GM19240 (cell line): ENCODE measurements around the gene IFNE.
"Not testable (repeated sequence)": the region's sequence is repeated elsewhere in the genome, so short reads cannot be mapped to it uniquely, and the experiment has no call there.

Experiments
- DNase-seq: peaks from one replicate; pipeline ENCODE4 v3.0.0; 2011; ENCODE audit warnings: low spot score; ENCODE audit not compliant: insufficient read length

The IFNE gene

GRCh38 chr9:21499912-21500311 lies 17.8 kb upstream of the IFNE start:
- DNase-seq, result no peak

- DNase-seq, result no peak
Observed at GRCh38 chr9:21491756-21492155, 9.6 kb upstream of the IFNE start.

DNA sequence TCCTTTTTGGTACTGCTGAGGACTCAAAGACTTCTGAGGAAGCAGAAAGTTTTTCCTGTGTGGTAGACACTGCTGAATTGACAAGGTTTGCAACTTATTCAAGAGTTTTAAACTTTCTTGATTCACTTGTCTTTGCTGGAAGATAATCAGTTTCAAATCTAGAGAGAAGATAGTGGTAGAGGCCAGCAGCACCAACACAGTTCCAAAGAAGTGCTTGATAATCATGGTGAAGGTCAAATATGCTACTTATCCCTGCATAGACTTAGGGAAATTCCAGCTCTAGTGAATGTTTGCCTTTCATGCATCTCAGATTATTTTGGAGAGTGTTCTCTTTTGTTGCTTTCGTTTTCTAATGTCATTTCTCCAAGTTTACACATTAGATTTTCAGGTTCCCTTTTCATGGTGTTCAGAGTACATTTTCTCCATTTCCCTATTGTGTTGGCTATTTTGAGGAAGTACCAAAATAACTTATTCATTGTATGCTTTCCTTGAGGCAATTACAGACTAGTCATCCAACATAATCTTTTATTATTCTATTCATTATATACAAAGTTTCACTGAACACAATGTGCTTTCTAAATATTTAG lies 550 bp downstream of the IFNE start:
- DNase-seq, result no peak

DNA sequence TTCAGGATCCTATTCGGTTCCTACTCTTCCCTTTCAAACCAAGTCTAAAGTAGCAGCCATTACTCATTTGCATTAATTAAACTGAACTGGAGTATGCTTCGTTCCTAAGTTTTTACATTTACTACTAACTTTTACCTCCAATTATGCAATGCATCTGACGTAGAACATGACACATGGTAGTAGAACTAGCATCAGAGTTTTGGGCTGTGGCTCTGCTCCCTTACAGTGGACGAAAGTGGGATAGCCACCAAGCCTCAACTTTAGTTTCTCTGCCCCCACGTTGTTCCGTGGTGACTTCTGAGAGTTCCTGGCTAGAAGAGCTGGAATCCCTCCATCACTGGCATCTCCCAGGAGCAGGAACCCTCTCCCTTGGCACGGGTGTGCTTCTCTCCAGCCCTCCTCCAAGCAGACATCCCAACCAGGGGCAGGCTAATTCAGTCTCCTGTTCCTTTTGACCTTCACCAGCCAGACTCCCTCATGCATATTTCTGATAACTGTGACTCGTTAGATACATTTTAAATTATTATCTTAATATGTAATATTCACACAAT lies 2.9 kb downstream of the IFNE start:
- DNase-seq, result no peak

- DNase-seq, result no peak
Observed at GRCh38 chr9:21477466-21477865, 4.6 kb downstream of the IFNE start.

DNA sequence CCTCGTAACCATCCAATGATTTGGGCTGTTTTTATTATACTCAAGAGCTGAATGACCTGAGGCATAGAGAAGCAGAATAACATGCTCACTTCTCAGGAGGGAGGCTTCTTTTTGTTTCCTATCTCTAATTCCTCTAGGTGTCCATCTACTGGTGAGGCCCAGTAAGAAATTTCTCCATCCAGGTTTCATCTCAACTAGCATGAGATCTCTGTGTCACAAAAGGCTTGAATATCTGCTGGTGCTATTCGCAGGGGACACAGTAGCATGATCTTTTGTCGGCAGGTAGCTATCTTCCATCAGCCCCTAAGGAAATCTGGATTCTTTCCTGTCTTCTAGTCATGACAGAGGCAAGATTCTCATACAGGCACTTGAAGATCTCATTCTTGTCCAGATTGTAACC lies 8.9 kb downstream of the IFNE start:
- no peak for DNase-seq

DNA sequence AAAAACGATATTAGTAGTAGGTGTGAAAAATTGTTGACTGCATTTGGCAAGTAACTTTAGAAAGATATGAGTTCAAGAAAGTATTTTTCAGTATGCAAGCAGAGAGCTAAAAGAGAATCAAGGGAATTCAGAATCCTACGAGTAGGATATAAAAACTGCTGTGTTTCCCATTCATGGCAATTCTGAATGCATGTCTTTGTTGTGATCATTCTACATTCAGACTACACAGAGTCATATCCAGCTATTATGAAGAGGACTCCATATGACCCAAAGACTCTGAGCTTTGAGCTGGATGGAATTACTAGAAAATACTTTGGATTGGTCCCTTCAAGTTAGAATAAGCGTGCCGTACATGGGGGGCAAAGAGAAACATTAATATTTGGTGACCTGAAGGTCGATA lies 12.0 kb downstream of the IFNE start:
- no peak for DNase-seq

GRCh38 chr9:21465859-21466518 lies 16.1 kb downstream of the IFNE start:
- DNase-seq, result peak; percentile 10

DNA sequence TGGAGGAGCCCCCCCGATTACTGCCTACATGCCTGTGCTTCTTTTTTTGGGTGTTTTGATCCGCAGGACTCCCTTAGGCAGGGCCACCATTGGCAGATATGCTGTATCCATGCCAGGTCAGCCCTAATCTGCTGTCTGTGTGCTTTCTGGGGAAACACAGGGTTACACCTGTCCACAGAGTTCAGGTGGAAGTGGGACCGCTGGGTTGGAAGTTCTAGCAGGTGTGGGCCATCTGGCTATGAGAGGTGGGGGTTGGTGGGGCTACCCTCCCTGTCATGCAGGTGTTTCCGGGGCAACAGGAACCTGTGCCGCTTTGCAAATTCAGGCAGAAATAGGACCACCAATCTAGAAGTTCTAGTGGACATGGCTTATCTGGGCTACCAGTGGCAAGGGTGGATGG lies 17.0 kb downstream of the IFNE start:
- DNase-seq, result no peak

DNA sequence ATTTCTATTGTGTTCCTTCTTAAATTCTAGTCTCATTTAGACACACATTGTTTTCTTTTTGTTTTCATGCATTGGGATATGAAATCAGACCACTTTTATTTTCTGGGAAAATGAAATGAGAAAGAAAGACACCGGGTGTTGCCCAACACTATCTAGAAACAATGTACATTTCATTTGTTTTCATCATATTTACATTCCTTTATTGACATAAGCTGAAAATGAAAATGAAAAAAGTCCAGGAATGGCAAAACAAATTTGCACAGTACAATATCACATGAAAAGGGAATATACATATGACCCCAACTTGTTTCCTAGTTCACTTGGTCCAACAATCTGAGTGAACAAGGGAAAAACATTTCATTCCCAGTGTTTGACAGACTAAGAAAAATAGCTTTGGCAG lies 20.7 kb downstream of the IFNE start:
- no peak for DNase-seq

DNA sequence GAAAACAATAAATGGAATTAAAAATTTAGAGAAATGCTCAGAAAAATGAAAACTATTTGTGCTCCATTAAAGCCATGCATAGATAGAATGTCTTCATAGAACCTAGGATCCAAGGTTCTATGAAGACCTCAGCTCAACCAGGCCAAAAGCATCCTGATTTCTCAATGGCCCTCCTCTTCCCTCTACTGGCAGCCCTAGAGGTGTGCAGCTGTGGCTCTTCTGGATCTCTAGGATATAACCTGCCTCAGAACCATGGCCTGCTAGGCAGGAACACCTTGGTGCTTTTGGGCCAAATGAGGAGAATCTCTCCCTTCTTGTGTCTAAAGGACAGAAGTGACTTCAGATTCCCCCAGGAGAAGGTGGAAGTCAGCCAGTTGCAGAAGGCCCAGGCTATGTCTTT lies 26.8 kb downstream of the IFNE start:
- DNase-seq, result no peak

GRCh38 chr9:21454149-21454548 lies 28.0 kb downstream of the IFNE start:
- DNase-seq, result no peak

DNA sequence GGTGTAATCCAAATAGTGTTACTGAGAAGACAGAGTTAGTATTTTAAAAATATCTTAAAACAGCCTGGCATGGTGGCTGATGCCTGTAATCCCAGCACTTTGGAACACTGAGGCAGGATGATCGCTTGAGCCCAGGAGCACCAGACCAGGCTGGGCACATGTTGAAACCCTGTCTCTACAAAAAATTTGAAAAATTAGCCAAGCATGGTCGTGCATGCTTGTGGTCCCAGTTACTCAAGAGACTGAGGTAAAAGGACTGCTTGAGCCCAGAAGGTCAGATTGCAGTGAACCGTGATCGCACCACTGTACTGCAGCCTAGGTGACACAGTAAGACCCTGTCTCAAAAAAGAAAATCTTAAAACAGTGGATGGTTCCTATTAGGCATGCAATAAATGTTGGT lies 29.4 kb downstream of the IFNE start:
- no peak for DNase-seq

GRCh38 chr9:21450733-21451394 lies 31.2 kb downstream of the IFNE start:
- no peak for DNase-seq

DNA sequence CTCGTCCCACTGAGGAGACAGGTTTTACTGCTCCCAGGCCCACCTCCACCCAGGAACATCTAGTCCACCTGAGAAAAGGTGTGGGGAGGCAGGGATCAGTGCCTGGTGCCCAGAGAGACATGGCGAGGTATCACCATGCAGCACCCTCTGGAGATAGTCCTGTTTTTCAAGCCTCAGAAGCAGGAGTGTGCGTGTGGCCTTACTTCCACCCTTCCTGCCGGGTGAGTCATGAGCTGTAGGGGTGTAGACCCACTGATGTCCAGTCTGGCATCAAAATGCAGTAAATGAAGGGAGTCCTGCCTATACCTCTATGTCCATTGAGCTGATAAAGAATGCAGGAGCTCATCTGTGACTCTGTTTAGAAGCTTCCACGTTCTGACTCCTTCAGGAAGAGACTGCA lies 32.8 kb downstream of the IFNE start:
- not testable (repeated sequence) for DNase-seq

DNA sequence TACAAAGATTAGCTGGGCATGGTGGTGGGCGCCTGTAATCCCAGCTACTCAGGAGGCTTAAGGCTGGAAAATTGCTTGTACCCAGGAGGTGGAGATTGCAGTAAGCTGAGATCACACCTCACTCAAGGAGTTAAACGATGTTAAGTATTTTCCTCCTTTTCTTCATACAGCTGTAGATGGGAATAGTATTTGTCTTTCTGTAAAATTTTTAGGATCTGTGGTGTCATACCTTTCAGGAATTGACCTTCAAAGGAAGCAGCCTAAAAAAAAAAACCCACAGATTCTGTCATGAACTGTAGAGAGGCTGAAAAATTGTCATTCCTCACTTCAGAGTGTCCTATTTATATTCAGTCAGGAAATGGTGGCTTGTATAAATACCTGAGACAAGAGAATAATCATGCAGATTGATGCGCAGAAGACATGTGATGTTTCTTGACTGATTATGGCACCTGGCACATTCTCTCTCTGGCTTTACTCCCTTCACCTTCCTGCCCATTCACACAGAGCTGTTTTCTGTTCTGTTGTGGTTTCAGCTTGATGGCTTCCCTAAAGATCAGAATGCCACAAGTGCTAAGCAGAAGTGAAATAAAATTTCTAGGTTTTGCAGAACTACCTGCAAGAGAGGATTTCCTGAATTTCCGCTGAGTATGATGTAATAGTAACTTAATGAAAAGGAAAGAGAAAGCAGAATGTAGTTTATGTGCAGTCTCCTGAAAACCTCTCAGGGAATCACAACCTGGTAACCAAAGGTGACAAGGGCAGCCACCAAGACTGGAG lies 38.1 kb downstream of the IFNE start:
- no peak for DNase-seq

- DNase-seq, result no peak
Observed at GRCh38 chr9:21440139-21440538, 42.0 kb downstream of the IFNE start, which contains the start of gene IFNA1. Gene IFNA1, plus strand, starts transcription at chr9:21440439. Its CDS starts 69 bp downstream, at chr9:21440508.

DNA sequence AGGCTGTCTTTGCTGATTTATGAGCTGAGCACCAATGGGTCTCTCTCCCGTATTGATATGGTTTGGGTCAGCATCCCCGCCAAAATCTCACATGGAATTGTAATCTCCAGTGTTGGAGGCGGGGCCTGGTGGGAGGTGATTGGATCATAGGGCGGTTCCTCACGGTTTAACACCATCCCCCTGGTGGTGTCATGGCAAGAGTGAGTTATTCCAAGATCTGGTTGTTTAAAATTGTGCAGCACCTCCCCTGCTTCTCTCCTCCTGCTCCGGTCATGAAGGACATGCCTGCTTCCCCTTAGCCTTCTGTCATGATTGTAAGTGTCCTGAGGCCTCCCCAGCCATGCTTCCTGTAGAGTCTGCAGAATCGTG lies 47.1 kb downstream of the IFNE start:
- DNase-seq, result not testable (repeated sequence)

- no peak for DNase-seq
Observed at GRCh38 chr9:21434202-21435014, 47.7 kb downstream of the IFNE start.

- no peak for DNase-seq
Observed at GRCh38 chr9:21432672-21433425, 49.3 kb downstream of the IFNE start.
